ENCODE results near the gene ADH1C.
"Not testable (repeated sequence)": the region's sequence is repeated elsewhere in the genome, so short reads cannot be mapped to it uniquely, and the experiment has no call there.

ADH1C gene

GRCh38 chr4:99352602-99353537 is at the start of gene ADH1C:
Gene ADH1C (minus strand): TSS chr4:99352746. CDS start chr4:99352675, 71 bp downstream.
- DNase-seq: no peak

- no peak for DNase-seq
These were observed 48.3 kb upstream of the ADH1C start for GRCh38 chr4:99400831-99401230.

- DNase-seq: no peak
These were observed 46.5 kb upstream of the ADH1C start for GRCh38 chr4:99399017-99399416.

GRCh38 chr4:99395595-99396364 is 43.2 kb upstream of the ADH1C start:
- no peak for DNase-seq

GRCh38 chr4:99394896-99395295 is 42.4 kb upstream of the ADH1C start:
- DNase-seq: no peak

GRCh38 chr4:99390055-99390454 is 37.5 kb upstream of the ADH1C start:
- DNase-seq: no peak

- no peak for DNase-seq
These were observed 37.1 kb upstream of the ADH1C start for GRCh38 chr4:99389606-99390005.

- DNase-seq: no peak
These were observed 31.4 kb upstream of the ADH1C start for GRCh38 chr4:99383833-99384392.

GRCh38 chr4:99383399-99383798 is 30.9 kb upstream of the ADH1C start:
- no peak for DNase-seq

GRCh38 chr4:99382745-99383360 is 30.3 kb upstream of the ADH1C start:
- no peak for DNase-seq

- no peak for DNase-seq
These were observed 29.1 kb upstream of the ADH1C start for GRCh38 chr4:99381588-99382175.

- no peak for DNase-seq
These were observed 27.0 kb upstream of the ADH1C start for GRCh38 chr4:99379571-99379970.

- DNase-seq: no peak
These were observed 26.3 kb upstream of the ADH1C start for GRCh38 chr4:99378876-99379275.

- DNase-seq: not testable (repeated sequence)
These were observed 24.8 kb upstream of the ADH1C start for GRCh38 chr4:99377341-99377740.

GRCh38 chr4:99372464-99372863 is 19.9 kb upstream of the ADH1C start:
- DNase-seq: not testable (repeated sequence)

GRCh38 chr4:99367817-99368216 is 15.3 kb upstream of the ADH1C start:
- not testable (repeated sequence) for DNase-seq

GRCh38 chr4:99366491-99366890 is 13.9 kb upstream of the ADH1C start:
- DNase-seq: no peak

- no peak for DNase-seq
These were observed 10.2 kb upstream of the ADH1C start for GRCh38 chr4:99362768-99363167.

- DNase-seq: no peak
These were observed 9.3 kb upstream of the ADH1C start for GRCh38 chr4:99361899-99362275.

- no peak for DNase-seq
These were observed 8.8 kb upstream of the ADH1C start for GRCh38 chr4:99361268-99361898.

GRCh38 chr4:99359480-99360204 is 7.1 kb upstream of the ADH1C start:
- no peak for DNase-seq

GRCh38 chr4:99357948-99358347 is 5.4 kb upstream of the ADH1C start:
- DNase-seq: no peak

Data from islet precursor cell (in vitro differentiated cells).